HepG2 (cell line): Measurements from ENCODE around the gene BABAM1. TPM values are rescaled to one million over a fixed set of nuclear protein-coding genes. Genes with fewer than 3 reads are reported as not detected.
A peak's percentile ranks its signal among the peaks of the same experiment; 100 is the strongest.

Experiments used
- AKAP8 ChIP-seq: sonication (generic); formaldehyde crosslinking; IDR thresholded peaks from 2 replicates; pipeline ENCODE4 v1.5.1; 2020; ENCODE audit warnings: mild to moderate bottlenecking, missing genetic modification reagents
- ARID4A ChIP-seq: sonication (generic); formaldehyde crosslinking; IDR thresholded peaks from 2 replicates; pipeline ENCODE4 v1.5.0; 2020; ENCODE audit warnings: mild to moderate bottlenecking, missing genetic modification reagents, borderline replicate concordance
- BCL6 ChIP-seq: IDR thresholded peaks from 2 replicates; pipeline ENCODE4 v1.6.1; 2016; ENCODE audit warnings: missing genetic modification reagents, missing compliant biosample characterization
- FOXP4 ChIP-seq: sonication (generic); formaldehyde crosslinking; IDR thresholded peaks from 2 replicates; pipeline ENCODE4 v1.4.0; 2020; ENCODE audit warnings: missing genetic modification reagents
- MAZ ChIP-seq, 2 experiments: sonication (generic) in 1 of 2; formaldehyde crosslinking in 1 of 2; IDR thresholded peaks; 2 replicates each; pipeline versions ENCODE4 v1.5.0 to v1.6.1; 2012 to 2020; ENCODE audit warnings: low read depth in 2 of 2, mild to moderate bottlenecking in 2 of 2, borderline replicate concordance in 1 of 2, improper control_type of control experiment in 1 of 2, low read length in 1 of 2, missing genetic modification reagents in 1 of 2, moderate library complexity in 1 of 2
- MTF2 ChIP-seq: sonication (generic); formaldehyde crosslinking; IDR thresholded peaks from 2 replicates; pipeline ENCODE4 v1.5.0; 2020; ENCODE audit warnings: missing genetic modification reagents, borderline replicate concordance
- MYPOP ChIP-seq: sonication (generic); formaldehyde crosslinking; IDR thresholded peaks from 2 replicates; pipeline ENCODE4 v1.8.1; 2023; ENCODE audit warnings: mild to moderate bottlenecking, moderate library complexity, missing genetic modification reagents
- NCOA1 ChIP-seq: sonication (generic); formaldehyde crosslinking; IDR thresholded peaks from 2 replicates; pipeline ENCODE4 v1.9.0; 2021; ENCODE audit warnings: missing genetic modification reagents
- NFE2L2 ChIP-seq: fragments of 150-350 bp; IDR thresholded peaks from 2 replicates; pipeline ENCODE4 v1.6.1; 2014; ENCODE audit warnings: low read length
- POLR2AphosphoS5 ChIP-seq: IDR thresholded peaks from 2 replicates; pipeline ENCODE4 v1.6.1; 2012; ENCODE audit warnings: low read depth, low read length
- RARG ChIP-seq: sonication (generic); formaldehyde crosslinking; IDR thresholded peaks from 2 replicates; pipeline ENCODE4 v1.4.0; 2020; ENCODE audit warnings: low read depth, mild to moderate bottlenecking, missing genetic modification reagents
- SAFB2 ChIP-seq: sonication (generic); formaldehyde crosslinking; IDR thresholded peaks from 2 replicates; pipeline ENCODE4 v1.5.1; 2020; ENCODE audit warnings: missing genetic modification reagents, low read depth, mild to moderate bottlenecking, borderline replicate concordance
- SAP130 ChIP-seq: IDR thresholded peaks from 2 replicates; pipeline ENCODE4 v1.6.1; 2016; ENCODE audit warnings: low read depth
- SRSF1 ChIP-seq: fragments of 200-400 bp; formaldehyde crosslinking; optimal IDR thresholded peaks from 2 replicates; pipeline ENCODE3; 2017; ENCODE audit warnings: mild to moderate bottlenecking, low read depth, low read length, moderate library complexity
- SRSF4 ChIP-seq: fragments of 200-400 bp; formaldehyde crosslinking; IDR thresholded peaks from one replicate; pipeline ENCODE4 v1.6.1; 2018; ENCODE audit warnings: mild to moderate bottlenecking, low read depth, low read length, moderate library complexity; ENCODE audit not compliant: poor library complexity, severe bottlenecking
- TRIM22 ChIP-seq: fragments of 450-650 bp; IDR thresholded peaks from 2 replicates; pipeline ENCODE4 v1.6.1; 2017
- ZNF18 ChIP-seq: sonication (generic); formaldehyde crosslinking; IDR thresholded peaks from 2 replicates; pipeline ENCODE4 v1.8.0; 2022; ENCODE audit warnings: mild to moderate bottlenecking, missing genetic modification reagents; ENCODE audit not compliant: insufficient replicate concordance
- ZNF251 ChIP-seq: sonication (generic); formaldehyde crosslinking; IDR thresholded peaks from 2 replicates; pipeline ENCODE4 v1.9.0; 2021; ENCODE audit warnings: mild to moderate bottlenecking, missing genetic modification reagents
- ZNF335 ChIP-seq: sonication (generic); formaldehyde crosslinking; IDR thresholded peaks from 2 replicates; pipeline ENCODE4 v1.4.0; 2020; ENCODE audit warnings: missing genetic modification reagents
- ZNF343 ChIP-seq: sonication (generic); formaldehyde crosslinking; IDR thresholded peaks from 2 replicates; pipeline ENCODE4 v1.4.0; 2020; ENCODE audit warnings: mild to moderate bottlenecking, missing genetic modification reagents
- polyA plus RNA-seq, 8 experiments: library from polyadenylated mRNA; depleted of rRNA in 3 of 8; stranded (reverse) in 7 of 8; unstranded in 1 of 8; fragments of >200 nt; fragmentation: Illumina TruSeq in 4 of 8; extraction: Trizol in 4 of 8; gene quantifications; 2 replicates each; pipeline versions ENCODE4 v1.2.1 to v1.2.3, GENCODE V29; 2011 to 2016; ENCODE audit warnings: low read depth in 4 of 8, missing spikeins in 1 of 8, mixed read lengths in 1 of 8; ENCODE audit not compliant: insufficient read depth in 1 of 8
- total RNA-seq, 5 experiments: library from RNA; depleted of rRNA; stranded (reverse); fragments of >200 nt; fragmentation: Illumina TruSeq; extraction: Trizol; gene quantifications; 2 replicates each; pipeline ENCODE4 v1.2.3, GENCODE V29; 2016; ENCODE audit warnings: low read depth in 1 of 5

Gene BABAM1
- total and polyA plus RNA-seq, 2 of the 13 experiments (the other 11 are each of a cell fraction or from before 2014, with no cell fraction given) = 70.0 to 82.0 TPM

GRCh38 chr19:17309965-17310461, 42.8 kb downstream of the BABAM1 start (continued):
- TF ChIP-seq ARID4A (peak; percentile 47; the same call in 1 of the 2 replicates), TRIM22 (no peak), MYPOP (CRISPR knock-in tag) (0 out of 2 replicates have a peak, but pooled peaks have one; percentile 11), ZNF251 (CRISPR knock-in tag) (no peak), ZNF343 (no peak), MTF2 (CRISPR knock-in tag) (peak; percentile 68; the same call in 1 of the 2 replicates), FOXP4 (CRISPR knock-in tag) (no peak), ZNF335 (no peak), NFE2L2 (no peak), NCOA1 (CRISPR knock-in tag) (peak; percentile 46; the same call in 1 of the 2 replicates), MAZ (IDR thresholded peaks at IDR 0.05; ENCODE audit: borderline replicate concordance, low read depth, low read length) (0 out of 2 replicates have a peak, but pooled peaks have one; percentile 31), MAZ (CRISPR knock-in tag; IDR thresholded peaks at IDR 0.05; ENCODE audit: low read depth) (no peak), SAFB2 (CRISPR knock-in tag) (no peak), RARG (CRISPR knock-in tag) (no peak), BCL6 (CRISPR knock-in tag) (no peak), SRSF4 (no peak), POLR2AphosphoS5 (no peak), SAP130 (CRISPR knock-in tag) (no peak), AKAP8 (no peak), ZNF18 (CRISPR knock-in tag) (peak; percentile 59), SRSF1 (no peak)
